Measurements from ENCODE around the gene RCC2.
"Not testable (repeated sequence)": the region's sequence is repeated elsewhere in the genome, so short reads cannot be mapped to it uniquely, and the experiment has no call there.

RCC2 gene

GRCh38 chr1:17462669-17463068, 23.2 kb upstream of the RCC2 start:
- TF ChIP-seq, protein P1, sequence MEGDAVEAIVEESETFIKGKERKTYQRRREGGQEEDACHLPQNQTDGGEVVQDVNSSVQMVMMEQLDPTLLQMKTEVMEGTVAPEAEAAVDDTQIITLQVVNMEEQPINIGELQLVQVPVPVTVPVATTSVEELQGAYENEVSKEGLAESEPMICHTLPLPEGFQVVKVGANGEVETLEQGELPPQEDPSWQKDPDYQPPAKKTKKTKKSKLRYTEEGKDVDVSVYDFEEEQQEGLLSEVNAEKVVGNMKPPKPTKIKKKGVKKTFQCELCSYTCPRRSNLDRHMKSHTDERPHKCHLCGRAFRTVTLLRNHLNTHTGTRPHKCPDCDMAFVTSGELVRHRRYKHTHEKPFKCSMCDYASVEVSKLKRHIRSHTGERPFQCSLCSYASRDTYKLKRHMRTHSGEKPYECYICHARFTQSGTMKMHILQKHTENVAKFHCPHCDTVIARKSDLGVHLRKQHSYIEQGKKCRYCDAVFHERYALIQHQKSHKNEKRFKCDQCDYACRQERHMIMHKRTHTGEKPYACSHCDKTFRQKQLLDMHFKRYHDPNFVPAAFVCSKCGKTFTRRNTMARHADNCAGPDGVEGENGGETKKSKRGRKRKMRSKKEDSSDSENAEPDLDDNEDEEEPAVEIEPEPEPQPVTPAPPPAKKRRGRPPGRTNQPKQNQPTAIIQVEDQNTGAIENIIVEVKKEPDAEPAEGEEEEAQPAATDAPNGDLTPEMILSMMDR (IDR thresholded peaks at IDR 0.05; ENCODE audit: low read depth, low read length): no peak
- H3K4me3 ChIP-seq (replicated peaks in 1 of 2; ENCODE audit: low read depth in 2 of 2, low read length in 2 of 2): no peak overlapping the region
- no peak for DNase-seq (ENCODE audit: low read depth in 2 of 2)

DNA sequence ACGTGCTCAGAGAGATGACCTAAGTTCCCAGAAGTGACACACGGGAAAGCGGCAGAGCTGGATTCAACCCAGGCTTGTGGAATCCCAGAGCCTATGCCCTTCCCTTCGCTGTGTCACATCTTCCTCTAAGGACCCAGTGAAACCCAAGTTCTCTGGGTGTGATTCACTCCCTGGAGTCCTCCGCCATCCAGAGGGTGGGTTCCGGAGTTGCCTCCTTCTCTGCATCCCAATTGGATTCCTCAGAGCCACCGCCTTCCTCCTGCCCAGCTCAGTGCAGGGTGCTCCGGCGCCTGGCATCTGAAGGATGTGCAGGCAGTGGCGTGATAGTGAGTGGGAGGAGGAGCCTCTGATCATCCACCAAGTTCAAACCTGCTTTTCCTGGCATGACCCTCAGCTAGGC, 20.7 kb upstream of the RCC2 start:
- TF ChIP-seq, protein P1 (IDR thresholded peaks at IDR 0.05; ENCODE audit: low read depth, low read length): no peak
- DNase-seq (ENCODE audit: low read depth in 2 of 2): no peak
- no peak overlapping the region for H3K4me3 ChIP-seq (replicated peaks in 1 of 2; ENCODE audit: low read depth in 2 of 2, low read length in 2 of 2)

DNA sequence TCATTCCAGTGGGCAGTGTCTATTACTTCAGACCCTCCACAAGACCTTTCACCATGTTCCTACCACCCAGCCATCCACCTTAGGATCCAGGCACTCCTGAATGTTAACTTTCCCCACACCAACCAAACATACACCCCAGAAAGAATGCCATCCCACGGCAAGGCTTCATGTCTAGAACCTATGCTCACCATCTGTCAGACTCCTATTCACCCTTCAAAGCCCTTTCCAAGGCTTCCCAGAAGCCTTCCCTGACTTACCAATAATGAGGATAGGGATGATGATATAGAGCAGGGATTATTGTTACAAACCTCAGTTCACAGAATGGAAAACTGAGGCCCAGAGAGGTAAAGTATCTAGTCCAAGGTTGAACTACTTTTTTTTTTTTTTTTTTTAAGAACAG, 19.3 kb upstream of the RCC2 start:
- no peak for DNase-seq (ENCODE audit: low read depth in 2 of 2)
- TF ChIP-seq, protein P1 (IDR thresholded peaks at IDR 0.05; ENCODE audit: low read depth, low read length): no peak

DNA sequence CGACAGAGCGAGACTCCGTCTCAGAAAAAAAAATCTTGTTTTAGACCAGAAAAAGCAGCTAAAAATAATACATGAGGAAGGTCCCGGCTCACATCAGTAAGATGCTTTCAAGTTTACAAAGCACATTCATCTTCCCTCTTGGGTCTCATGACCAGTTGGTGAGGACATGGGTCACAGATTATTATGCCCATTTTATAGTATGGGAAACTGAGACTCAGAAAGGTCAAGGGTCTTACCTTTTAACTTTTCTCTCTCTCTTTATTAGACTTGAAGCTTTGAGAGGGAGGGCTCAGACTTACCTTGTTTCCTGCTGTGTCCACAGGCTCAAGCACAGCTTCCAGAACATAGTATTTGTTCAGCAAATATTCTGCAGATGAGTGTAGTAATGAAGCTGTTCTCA, 13.2 kb upstream of the RCC2 start:
- H3K4me3 ChIP-seq (replicated peaks in 1 of 2; ENCODE audit: low read depth in 2 of 2, low read length in 2 of 2): no peak overlapping the region
- TF ChIP-seq, protein P1 (IDR thresholded peaks at IDR 0.05; ENCODE audit: low read depth, low read length): no peak
- DNase-seq (ENCODE audit: low read depth in 2 of 2): no peak

More for the DNA sequence above, 19.3 kb upstream of the RCC2 start:
- no peak overlapping the region for H3K4me3 ChIP-seq (replicated peaks in 1 of 2; ENCODE audit: low read depth in 2 of 2, low read length in 2 of 2)

DNA sequence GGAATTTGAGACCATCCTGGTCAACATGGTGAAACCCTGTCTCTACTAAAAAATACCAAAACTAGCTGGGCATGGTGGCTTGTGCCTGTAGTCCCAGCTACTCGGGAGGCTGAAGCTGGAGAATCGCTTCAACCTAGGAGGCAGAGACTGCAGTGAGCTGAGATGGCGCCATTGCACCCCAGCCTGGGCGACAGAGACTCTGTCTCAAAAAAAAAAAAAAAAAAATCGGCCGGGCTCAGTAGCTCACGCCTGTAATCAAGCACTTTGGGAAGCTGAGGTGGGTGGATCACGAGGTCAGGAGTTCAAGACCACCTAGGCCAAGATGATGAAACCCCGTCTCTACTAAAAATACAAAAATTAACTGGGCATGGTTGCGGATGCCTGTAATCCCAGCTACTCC, 12.7 kb upstream of the RCC2 start:
- H3K4me3 ChIP-seq (replicated peaks in 1 of 2; ENCODE audit: low read depth in 2 of 2, low read length in 2 of 2); DNase-seq (ENCODE audit: low read depth in 2 of 2): not testable (repeated sequence)

GRCh38 chr1:17451731-17452130, 12.3 kb upstream of the RCC2 start:
- TF ChIP-seq, protein P1 (IDR thresholded peaks at IDR 0.05; ENCODE audit: low read depth, low read length): no peak
- no peak overlapping the region for H3K4me3 ChIP-seq (replicated peaks in 1 of 2; ENCODE audit: low read depth in 2 of 2, low read length in 2 of 2)
- no peak for DNase-seq (ENCODE audit: low read depth in 2 of 2)

- TF ChIP-seq, protein P1 (IDR thresholded peaks at IDR 0.05; ENCODE audit: low read depth, low read length): no peak
- no peak for DNase-seq (ENCODE audit: low read depth in 2 of 2)
- H3K4me3 ChIP-seq (replicated peaks in 1 of 2; ENCODE audit: low read depth in 2 of 2, low read length in 2 of 2): no peak overlapping the region
Observed at GRCh38 chr1:17447501-17447992, 8.1 kb upstream of the RCC2 start.
